ENCODE measurements around the gene AOC3. TPM values are rescaled to one million over a fixed set of nuclear protein-coding genes. Genes with fewer than 3 reads are reported as not detected.

Gene AOC3
- total and polyA plus RNA-seq, 2 of the 13 experiments (the other 11 are each of a cell fraction or from before 2014, with no cell fraction given) = 8.7 to 51.7 TPM

- TF ChIP-seq NFAT5 (CRISPR knock-in tag; IDR thresholded peaks at IDR 0.05) (no peak), FOXK2 (IDR thresholded peaks at IDR 0.05) (peak; percentile 56), SIN3A (IDR thresholded peaks at IDR 0.05; ENCODE audit: borderline replicate concordance, low read depth, low read length) (peak; percentile 69; the same call in 1 of the 2 replicates), NBN (conservative IDR thresholded peaks at IDR 0.05) (no peak), HOMEZ (CRISPR knock-in tag; IDR thresholded peaks at IDR 0.05; ENCODE audit: low read depth) (peak; percentile 83), HOXA7 (CRISPR knock-in tag; IDR thresholded peaks at IDR 0.05) (no peak), TFAP4 (IDR thresholded peaks at IDR 0.05; ENCODE audit: borderline replicate concordance, low read depth) (peak; percentile 82; the same call in 1 of the 2 replicates), U2AF2 (IDR thresholded peaks at IDR 0.05; ENCODE audit: low read depth, low read length) (no peak), PAWR (CRISPR knock-in tag; IDR thresholded peaks at IDR 0.05; ENCODE audit: borderline replicate concordance) (no peak), THYN1 (CRISPR knock-in tag; IDR thresholded peaks at IDR 0.05; ENCODE audit: borderline replicate concordance, low read depth) (no peak), MAFK (conservative IDR thresholded peaks at IDR 0.05 in 1 of 2, IDR thresholded peaks at IDR 0.05 in 1 of 2; ENCODE audit: low read length in 2 of 2) (peak; percentile 28; a peak in 3 of 4 replicates), ZSCAN31 (CRISPR knock-in tag; IDR thresholded peaks at IDR 0.05; ENCODE audit: low read depth) (peak; percentile 83), ZNF34 (CRISPR knock-in tag; IDR thresholded peaks at IDR 0.05; ENCODE audit: borderline replicate concordance) (peak; percentile 90; the same call in 1 of the 2 replicates), AGO1 (IDR thresholded peaks at IDR 0.05; ENCODE audit: low read depth, low read length, poor library complexity, severe bottlenecking) (no peak), KMT2B (CRISPR knock-in tag; IDR thresholded peaks at IDR 0.05) (no peak), ATF1 (CRISPR knock-in tag; IDR thresholded peaks at IDR 0.05) (no peak; the same call in 1 of the 2 replicates), HNF4A (CRISPR knock-in tag; IDR thresholded peaks at IDR 0.05) (peak; percentile 89), TCF7 (IDR thresholded peaks at IDR 0.05; ENCODE audit: low read depth) (peak; percentile 61), HOXA3 (CRISPR knock-in tag; IDR thresholded peaks at IDR 0.05) (peak; percentile 90), MTERF4 (CRISPR knock-in tag; IDR thresholded peaks at IDR 0.05) (no peak; the same call in none of the 2 replicates), ZNF468 (CRISPR knock-in tag; IDR thresholded peaks at IDR 0.05) (no peak)
Measured at GRCh38 chr17:42886283-42887176, 35.5 kb downstream of the AOC3 start (continued).

Data from HepG2 (cell line).